IMR-90 (cell line): Measurements from ENCODE around the gene SEC61A1. TPM values are rescaled to one million over a fixed set of nuclear protein-coding genes. Genes with fewer than 3 reads are reported as not detected.
A peak's percentile ranks its signal among the peaks of the same experiment; 100 is the strongest.

Source experiments
- ATAC-seq: fragments of 200-7000 bp; cut with Tn5 transposase; 2 replicates; pipeline ENCODE4 v1.9.1; 2020; ENCODE audit warnings: low read depth, mild to moderate bottlenecking, moderate library complexity
- BruUV-seq: library from RNA; stranded (reverse); fragments of 400-500 nt; replicated peaks from 2 replicates; lab custom pipeline; 2021; lab: Mats Ljungman, UMichigan
- CTCF ChIA-PET: fragments of 300-600 bp; formaldehyde crosslinking; extraction: SDS; loops from one replicate; lab custom pipeline; 2021; ENCODE audit warnings: antibody characterized with exemption; lab: Yijun Ruan, JAX
- POLR2A ChIA-PET: fragments of 300-600 bp; sonication (Branson Sonifier 250); formaldehyde crosslinking; loops from one replicate; lab custom pipeline; 2022; ENCODE audit warnings: antibody characterized with exemption; ENCODE audit not compliant: unreplicated experiment; lab: Charles Lee
- DNase-seq: peaks from one replicate; pipeline ENCODE4 v3.0.0; 2013
- H2AFZ ChIP-seq: replicated peaks from 2 replicates; pipeline ENCODE3; 2013; ENCODE audit warnings: low read length, mild to moderate bottlenecking; ENCODE audit not compliant: poor library complexity
- H2AK5ac ChIP-seq: 2 replicates; pipeline ENCODE4 v1.6.1; 2013; ENCODE audit warnings: low read depth, low read length, inconsistent platforms
- H2AK9ac ChIP-seq: replicated peaks from 2 replicates; pipeline ENCODE3; 2013; ENCODE audit warnings: mild to moderate bottlenecking, low read depth, low read length, moderate library complexity; ENCODE audit not compliant: poor library complexity
- H2BK120ac ChIP-seq: 2 replicates; pipeline ENCODE4 v1.6.1; 2013; ENCODE audit warnings: low read depth, low read length, inconsistent platforms
- H2BK15ac ChIP-seq: 3 replicates; pipeline ENCODE4 v1.6.1; 2013; ENCODE audit warnings: low read depth, low read length, inconsistent platforms
- H2BK20ac ChIP-seq: 2 replicates; pipeline ENCODE4 v1.6.1; 2013; ENCODE audit warnings: low read depth, mild to moderate bottlenecking, inconsistent platforms, low read length, moderate library complexity
- H2BK5ac ChIP-seq: 2 replicates; pipeline ENCODE4 v1.6.1; 2013; ENCODE audit warnings: mild to moderate bottlenecking, low read depth, low read length, inconsistent platforms; ENCODE audit not compliant: poor library complexity, severe bottlenecking
- H3K14ac ChIP-seq: replicated peaks from 2 replicates; pipeline ENCODE4 v1.6.1; 2013; ENCODE audit warnings: low read depth, low read length, inconsistent platforms
- H3K18ac ChIP-seq: 2 replicates; pipeline ENCODE4 v1.6.1; 2013; ENCODE audit warnings: low read depth, low read length, control low read depth
- H3K23ac ChIP-seq: 2 replicates; pipeline ENCODE4 v1.6.1; 2013; ENCODE audit warnings: low read depth, low read length, inconsistent platforms
- H3K27ac ChIP-seq: 2 replicates; pipeline ENCODE4 v1.5.1; 2013; ENCODE audit warnings: mild to moderate bottlenecking, control low read depth, low read length; ENCODE audit not compliant: insufficient read depth
- H3K27me3 ChIP-seq: 2 replicates; pipeline ENCODE4 v1.6.1; 2013; ENCODE audit warnings: low read length; ENCODE audit not compliant: control insufficient read depth, insufficient read depth
- H3K36me3 ChIP-seq: 2 replicates; pipeline ENCODE4 v1.6.1; 2013; ENCODE audit warnings: low read length, mixed read lengths; ENCODE audit not compliant: control insufficient read depth, insufficient read depth
- H3K4ac ChIP-seq: 2 replicates; pipeline ENCODE4 v1.6.1; 2013; ENCODE audit warnings: low read depth, low read length, inconsistent platforms
- H3K4me1 ChIP-seq: 2 replicates; pipeline ENCODE4 v1.6.1; 2013; ENCODE audit warnings: low read length, mixed read lengths; ENCODE audit not compliant: control insufficient read depth, insufficient read depth
- H3K4me2 ChIP-seq: 2 replicates; pipeline ENCODE4 v1.6.1; 2013; ENCODE audit warnings: low read depth, mild to moderate bottlenecking, control low read depth, low read length, moderate library complexity
- H3K4me3 ChIP-seq: 2 replicates; pipeline ENCODE4 v1.5.1; 2013; ENCODE audit warnings: low read depth, mild to moderate bottlenecking, control low read depth, low read length, moderate library complexity; ENCODE audit not compliant: insufficient read depth
- H3K56ac ChIP-seq: 2 replicates; pipeline ENCODE4 v1.6.1; 2013; ENCODE audit warnings: low read length, inconsistent platforms; ENCODE audit not compliant: insufficient read depth; ENCODE audit errors: extremely low read depth
- H3K79me1 ChIP-seq, 2 experiments: 2 replicates each; pipeline ENCODE4 v1.6.1; 2013; ENCODE audit warnings: low read length in 2 of 2, inconsistent platforms in 1 of 2, low read depth in 1 of 2
- H3K9ac ChIP-seq: 2 replicates; pipeline ENCODE4 v1.6.1; 2013; ENCODE audit warnings: low read depth, low read length, control low read depth
- H3K9me1 ChIP-seq: 2 replicates; pipeline ENCODE4 v1.6.1; 2013; ENCODE audit warnings: low read length, inconsistent platforms; ENCODE audit not compliant: insufficient read depth
- H3K9me3 ChIP-seq: 2 replicates; pipeline ENCODE4 v1.6.1; 2013; ENCODE audit warnings: low read length; ENCODE audit not compliant: control insufficient read depth, insufficient read depth
- H4K20me1 ChIP-seq: 2 replicates; pipeline ENCODE4 v1.6.1; 2013; ENCODE audit warnings: low read length, inconsistent platforms; ENCODE audit not compliant: insufficient read depth
- H4K5ac ChIP-seq: 2 replicates; pipeline ENCODE4 v1.6.1; 2013; ENCODE audit warnings: mild to moderate bottlenecking, low read depth, low read length, control low read depth
- H4K8ac ChIP-seq, 2 experiments: 2 replicates each; pipeline ENCODE4 v1.6.1; 2013; ENCODE audit warnings: low read depth in 2 of 2, low read length in 2 of 2, control low read depth in 1 of 2, inconsistent platforms in 1 of 2
- H4K91ac ChIP-seq: 2 replicates; pipeline ENCODE4 v1.6.1; 2013; ENCODE audit warnings: low read depth, low read length, inconsistent platforms; ENCODE audit not compliant: insufficient read depth
- BHLHE40 ChIP-seq: fragments of 150-350 bp; IDR thresholded peaks from 2 replicates; pipeline ENCODE4 v1.6.1; 2016; ENCODE audit warnings: mild to moderate bottlenecking, low read depth, low read length
- CEBPB ChIP-seq: IDR thresholded peaks from 2 replicates; pipeline ENCODE4 v1.6.1; 2012; ENCODE audit warnings: low read depth, low read length, improper control_type of control experiment
- FOS ChIP-seq: fragments of 150-350 bp; IDR thresholded peaks from 2 replicates; pipeline ENCODE4 v1.6.1; 2016; ENCODE audit warnings: low read depth, low read length
- MAZ ChIP-seq: IDR thresholded peaks from 2 replicates; pipeline ENCODE4 v1.6.1; 2012; ENCODE audit warnings: low read depth, mild to moderate bottlenecking, low read length, improper control_type of control experiment, moderate library complexity, borderline replicate concordance
- NFE2L2 ChIP-seq: fragments of 150-350 bp; IDR thresholded peaks from 2 replicates; pipeline ENCODE4 v1.6.1; 2016; ENCODE audit warnings: low read depth, mild to moderate bottlenecking, low read length
- SMC3 ChIP-seq: fragments of 150-350 bp; IDR thresholded peaks from 2 replicates; pipeline ENCODE4 v1.6.1; 2016; ENCODE audit warnings: low read depth, mild to moderate bottlenecking, antibody characterized with exemption, low read length, moderate library complexity
- WGBS, 2 experiments: methylation state at CpG; one replicate each; pipeline versions ENCODE4 v1.1.5 to v1.1.7; 2013; ENCODE audit warnings: missing lambda C conversion rate in 2 of 2; ENCODE audit not compliant: insufficient read length in 1 of 2; ENCODE audit errors: extremely low coverage in 2 of 2; 5-methylcytosine and 5-hydroxymethylcytosine counted together
- dilution Hi-C: fragments of 300-500 bp; cut with HindIII; formaldehyde crosslinking; loops from one replicate; pipeline ENCODE4 v1.14.3; 2018; ENCODE audit warnings: low sequenced_read_pairs; ENCODE audit not compliant: unreplicated experiment
- in situ Hi-C: fragments of 300-500 bp; cut with MboI; formaldehyde crosslinking; loops from 3 replicates; pipeline ENCODE4 v1.14.3; 2019; ENCODE audit warnings: low sequenced_read_pairs, inconsistent platforms, mixed read lengths
- intact Hi-C: fragments of 100-400 bp; cut with micrococcal nuclease; formaldehyde crosslinking; loops from 2 replicates; pipeline ENCODE4 v1.10.0; 2022
- polyA plus RNA-seq, 3 experiments: library from polyadenylated mRNA; depleted of rRNA; stranded (reverse); fragments of >200 nt; gene quantifications; 2 replicates each; pipeline ENCODE4 v1.2.3, GENCODE V29; 2012; ENCODE audit warnings: low replicate concordance in 1 of 3
- total RNA-seq: library from RNA; depleted of rRNA; stranded (reverse); fragments of >200 nt; gene quantifications from 2 replicates; pipeline ENCODE4 v1.2.3, GENCODE V29; 2012
- TF ChIP-seq, protein P1 (sequence below): fragments of 150-350 bp; IDR thresholded peaks from 2 replicates; pipeline ENCODE4 v1.6.1; 2016; ENCODE audit warnings: low read depth, mild to moderate bottlenecking, low read length, moderate library complexity, borderline replicate concordance

SEC61A1 gene
- total and polyA plus RNA-seq, 2 of the 4 experiments (the other 2 are of a cell fraction): 377 to 478 TPM

DNA sequence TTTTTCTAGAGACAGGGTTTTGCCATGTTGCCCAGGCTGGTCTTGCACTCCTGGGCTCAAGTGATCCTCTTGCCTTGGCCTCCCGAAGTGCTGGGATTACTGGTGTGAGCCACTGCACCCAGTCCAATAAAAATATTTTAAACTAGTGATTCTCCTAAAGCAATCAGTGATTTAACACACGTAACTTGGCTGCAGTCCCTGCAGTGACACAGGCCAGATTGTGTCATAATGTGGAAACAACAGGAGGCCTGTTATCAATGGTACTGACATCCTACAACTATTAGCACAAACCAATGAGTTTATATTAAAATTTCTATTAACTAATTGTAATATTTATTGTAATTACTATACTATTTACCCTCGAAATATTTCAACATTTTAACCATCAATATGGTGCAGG, 1.6 kb upstream of the SEC61A1 start:
- Histone ChIP-seq H2BK5ac (no peak overlapping the region), H3K4me1 (peaks cover 7% of the 10 kb centered on the region), H3K9ac (no peak overlapping the region), H4K20me1 (peaks cover 29% of the 10 kb centered on the region), H3K14ac (no peak overlapping the region), H2AK9ac (no peak overlapping the region), H3K4me3 (no peak overlapping the region), H2BK15ac (no peak overlapping the region), H3K27me3 (peaks cover 14% of the 10 kb centered on the region), H3K9me3 (no peaks in the 10 kb centered on the region), H3K23ac (no peak overlapping the region), H3K36me3 (peaks cover 11% of the 10 kb centered on the region), H2BK20ac (no peak overlapping the region), H3K56ac (no peak overlapping the region), H3K18ac (no peak overlapping the region), H4K91ac (no peak overlapping the region), H2AFZ (no peak overlapping the region), H3K27ac (no peak overlapping the region), H2AK5ac (no peak overlapping the region), H3K9me1 (peaks cover 8% of the 10 kb centered on the region), H4K8ac (no peak overlapping the region), H3K4me2 (no peak overlapping the region), H3K79me1 (peaks cover 9 to 30% of the 10 kb centered on the region in 2 experiments), H3K4ac (no peak overlapping the region), H4K5ac (no peak overlapping the region), H2BK120ac (no peak overlapping the region)
- dilution Hi-C loops (no loop called here), intact Hi-C loops (loop anchor here (5.0 kb wide), 1 partner anchor 458 kb away; the partner anchor contains the start of gene TPRA1), in situ Hi-C loops (no loop called here)
- peak; percentile 47 for DNase-seq
- no peak for ATAC-seq
- TF ChIP-seq BHLHE40: no peak
- TF ChIP-seq FOS: no peak
- 0 out of 2 replicates have a peak, but pooled peaks have one; percentile 36 for TF ChIP-seq CEBPB
- no peak for TF ChIP-seq SMC3
- no peak for TF ChIP-seq MAZ
- TF ChIP-seq NFE2L2: no peak
- TF ChIP-seq, protein P1, sequence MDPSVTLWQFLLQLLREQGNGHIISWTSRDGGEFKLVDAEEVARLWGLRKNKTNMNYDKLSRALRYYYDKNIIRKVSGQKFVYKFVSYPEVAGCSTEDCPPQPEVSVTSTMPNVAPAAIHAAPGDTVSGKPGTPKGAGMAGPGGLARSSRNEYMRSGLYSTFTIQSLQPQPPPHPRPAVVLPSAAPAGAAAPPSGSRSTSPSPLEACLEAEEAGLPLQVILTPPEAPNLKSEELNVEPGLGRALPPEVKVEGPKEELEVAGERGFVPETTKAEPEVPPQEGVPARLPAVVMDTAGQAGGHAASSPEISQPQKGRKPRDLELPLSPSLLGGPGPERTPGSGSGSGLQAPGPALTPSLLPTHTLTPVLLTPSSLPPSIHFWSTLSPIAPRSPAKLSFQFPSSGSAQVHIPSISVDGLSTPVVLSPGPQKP: no peak
- no CpG with 5 or more reads among the region's 3 CpGs for WGBS, 2 experiments
- ChIA-PET CTCF (no interaction called here), POLR2A (no interaction called here)
- no TSS peak for BruUV-seq
